Measurements from ENCODE around the gene GLRX2. TPM values are rescaled to one million over a fixed set of nuclear protein-coding genes. Genes with fewer than 3 reads are reported as not detected.

GLRX2 gene
- total RNA-seq, 1 experiment from 2014 or later = 40.1 TPM

- POLR2A ChIA-PET = no interaction called here
- DNase-seq (ENCODE audit: low read depth, low spot score) = no peak
- in situ Hi-C loops (cut with HindIII; ENCODE audit: low pct_unique_long_range_greater_than_20kb, low sequenced_read_pairs) = no loop called here
- peak; percentile 75 for ATAC-seq
- Histone ChIP-seq H3K36me3 (ENCODE audit: control insufficient read depth, insufficient read depth, low read length) (no peaks in the 10 kb centered on the region), H3K27me3 (ENCODE audit: control insufficient read depth, insufficient read depth, low read length) (no peaks in the 10 kb centered on the region), H3K4me1 (ENCODE audit: control insufficient read depth, insufficient read depth, low read length) (peaks cover 38% of the 10 kb centered on the region), H3K27ac (ENCODE audit: low read length) (peak overlapping the region; percentile 87), H3K9me3 (ENCODE audit: control insufficient read depth, insufficient read depth, low read depth, low read length) (no peaks in the 10 kb centered on the region), H3K4me3 (ENCODE audit: low read depth in 2 of 2, low read length in 2 of 2) (peak overlapping the region; percentile 30 to 54)
- TSS peak; percentile 70 for BruUV-seq (replicated peaks)
- CTCF ChIA-PET = no interaction called here
- no peak for TF ChIP-seq TCF7L2 (IDR thresholded peaks at IDR 0.05; ENCODE audit: low read depth, low read length)
- no peak for TF ChIP-seq CTCF (IDR thresholded peaks at IDR 0.05)
- no peak for TF ChIP-seq POLR2AphosphoS5 (IDR thresholded peaks at IDR 0.05; ENCODE audit: low read depth, low read length)
- no peak for TF ChIP-seq REST (IDR thresholded peaks at IDR 0.05; ENCODE audit: insufficient read depth in 1 of 2, low read depth in 2 of 2, low read length in 1 of 2)
- TF ChIP-seq SIN3A (IDR thresholded peaks at IDR 0.05; ENCODE audit: borderline replicate concordance, insufficient read depth, low read depth, low read length) = no peak
- intact Hi-C loops (cut with micrococcal nuclease; ENCODE audit: unreplicated experiment) = no loop called here
Observed at GRCh38 chr1:193113258-193113991, 8.2 kb upstream of the GLRX2 start.

- in situ Hi-C loops (cut with HindIII; ENCODE audit: low pct_unique_long_range_greater_than_20kb, low sequenced_read_pairs) (no loop called here), intact Hi-C loops (cut with micrococcal nuclease; ENCODE audit: unreplicated experiment) (no loop called here)
- ChIA-PET CTCF (interaction anchor here (0.7 kb wide), 1 partner anchor 72 kb away, joined by 5 read pairs; no protein-coding TSS in a partner anchor), POLR2A (no interaction called here)
- BruUV-seq (replicated peaks) = no TSS peak
- Histone ChIP-seq H3K27ac (ENCODE audit: low read length) (peak overlapping the region; percentile 87), H3K4me3 (ENCODE audit: low read depth in 2 of 2, low read length in 2 of 2) (peak overlapping the region in 1 of 2 experiments; percentile 29; a peak in 2 of 4 replicates), H3K9me3 (ENCODE audit: control insufficient read depth, insufficient read depth, low read depth, low read length) (no peaks in the 10 kb centered on the region), H3K36me3 (ENCODE audit: control insufficient read depth, insufficient read depth, low read length) (no peaks in the 10 kb centered on the region), H3K4me1 (ENCODE audit: control insufficient read depth, insufficient read depth, low read length) (peaks cover 38% of the 10 kb centered on the region), H3K27me3 (ENCODE audit: control insufficient read depth, insufficient read depth, low read length) (no peaks in the 10 kb centered on the region)
- ATAC-seq (peak; percentile 55; the same call in 1 of the 2 replicates), DNase-seq (ENCODE audit: low read depth, low spot score) (peak; percentile 27)
- TF ChIP-seq POLR2AphosphoS5 (IDR thresholded peaks at IDR 0.05; ENCODE audit: low read depth, low read length) (no peak), TCF7L2 (IDR thresholded peaks at IDR 0.05; ENCODE audit: low read depth, low read length) (no peak), SIN3A (IDR thresholded peaks at IDR 0.05; ENCODE audit: borderline replicate concordance, insufficient read depth, low read depth, low read length) (no peak), CTCF (IDR thresholded peaks at IDR 0.05) (no peak), REST (IDR thresholded peaks at IDR 0.05; ENCODE audit: insufficient read depth in 1 of 2, low read depth in 2 of 2, low read length in 1 of 2) (no peak)
Observed at GRCh38 chr1:193111641-193112090, 6.5 kb upstream of the GLRX2 start.
